ENCODE data around the gene PRRT3.

Gene PRRT3

DNA sequence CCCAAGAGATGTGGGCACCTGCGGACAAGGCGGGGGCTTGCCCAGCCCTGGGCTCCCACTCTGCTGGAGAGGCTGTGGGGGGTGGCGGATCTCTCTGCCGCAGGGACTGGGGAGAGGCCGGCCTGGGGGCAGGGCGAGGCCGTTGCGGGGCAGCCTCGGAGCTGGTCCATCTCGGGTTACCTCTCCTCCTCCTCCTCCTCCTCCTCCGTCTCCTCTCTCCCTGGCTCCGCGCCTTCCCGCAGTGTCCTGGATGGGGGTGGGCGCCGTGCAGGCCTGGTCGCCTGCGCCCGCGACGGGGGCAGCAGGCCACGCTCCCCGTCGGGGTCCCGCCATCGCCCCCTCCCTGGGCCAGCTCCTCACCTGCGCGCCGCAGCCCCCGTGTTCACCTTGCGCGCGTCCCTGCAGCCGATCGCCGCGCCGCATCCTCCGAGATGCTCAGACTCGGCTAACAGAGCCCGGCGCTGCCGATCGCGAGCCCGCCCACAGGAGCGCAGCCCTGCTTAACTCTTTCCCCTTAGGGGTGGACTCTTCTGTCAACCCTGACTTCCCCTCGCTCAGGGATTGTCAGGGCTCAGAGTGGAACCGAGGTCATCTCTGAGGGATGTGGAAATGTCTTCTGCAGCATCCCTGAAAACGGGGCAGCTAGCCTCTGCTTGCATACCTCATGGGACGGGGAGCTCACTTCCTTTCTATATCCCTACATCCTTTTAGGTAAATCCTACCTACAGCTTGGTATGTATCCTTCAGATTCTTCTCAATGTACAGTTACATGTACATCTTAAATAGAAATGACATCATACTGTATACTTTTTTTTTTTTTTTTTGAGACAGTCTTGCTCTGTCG, at the start of gene PRRT3:
PRRT3 (minus strand) TSS at position 447 of the 844 bp plus-strand sequence. CDS start 2,293 bp downstream, outside the sequence.
- TF ChIP-seq GATA3 (IDR thresholded peaks at IDR 0.05; ENCODE audit: low read depth, low read length): no peak
- no peak for TF ChIP-seq GATA2 (IDR thresholded peaks at IDR 0.05; ENCODE audit: low read depth, low read length)

DNA sequence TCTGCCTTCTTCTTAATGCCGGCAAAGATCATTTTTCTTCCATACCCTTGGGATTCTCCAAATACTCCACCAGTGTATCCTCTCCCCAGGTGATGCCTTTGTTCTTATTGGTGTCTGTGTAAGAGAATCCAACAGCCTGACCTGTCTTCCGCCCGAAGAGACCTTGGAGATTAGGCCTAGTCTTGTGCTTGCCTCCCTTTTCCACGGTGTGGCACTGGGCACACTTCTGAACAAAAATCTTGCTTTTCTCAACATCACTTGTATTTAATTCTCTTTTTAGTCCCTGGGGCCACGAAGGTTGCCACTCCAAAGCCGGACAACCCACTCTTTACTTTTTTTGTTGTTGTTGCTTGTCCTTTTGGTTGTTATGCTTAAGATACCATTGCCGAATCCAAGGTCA, 48.5 kb upstream of the PRRT3 start:
- TF ChIP-seq GATA2 (IDR thresholded peaks at IDR 0.05; ENCODE audit: low read depth, low read length): no peak
- no peak for TF ChIP-seq GATA3 (IDR thresholded peaks at IDR 0.05; ENCODE audit: low read depth, low read length)

DNA sequence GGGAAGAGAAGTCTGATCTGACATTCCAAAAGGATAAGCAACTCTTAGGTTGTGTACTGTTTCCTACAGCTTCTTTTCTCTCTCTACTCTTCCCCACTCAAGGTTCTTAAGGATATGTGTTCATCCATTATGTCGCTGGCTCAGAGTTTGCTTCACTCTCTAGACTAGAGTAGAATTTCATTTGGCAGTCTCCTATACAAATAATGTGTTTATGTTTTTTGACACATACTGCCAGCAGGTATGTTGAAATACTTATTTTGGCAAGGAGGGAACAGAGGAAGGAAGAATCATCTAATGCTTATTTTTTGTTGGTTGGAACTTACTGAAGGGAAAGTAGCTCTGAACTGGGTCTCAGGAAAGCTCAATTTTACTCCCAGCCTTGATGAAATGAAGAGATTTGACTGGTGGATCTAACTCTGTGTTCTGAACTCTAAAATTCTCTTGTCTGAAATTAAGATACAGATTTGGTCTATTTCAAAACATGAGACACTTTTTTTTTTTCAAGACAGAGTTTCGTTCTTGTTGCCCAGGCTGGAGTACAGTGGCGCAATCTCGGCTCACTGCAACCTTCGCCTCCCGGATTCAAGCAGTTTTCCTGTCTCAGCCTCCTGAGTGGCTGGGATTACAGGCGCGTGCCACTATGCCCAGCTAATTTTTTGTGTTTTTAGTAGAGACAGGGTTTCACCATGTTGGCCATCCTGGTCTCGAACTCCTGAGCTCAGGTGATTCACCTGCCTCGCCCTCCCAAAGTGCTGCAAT, 42.1 kb upstream of the PRRT3 start:
- TF ChIP-seq GATA3 (IDR thresholded peaks at IDR 0.05; ENCODE audit: low read depth, low read length) (no peak), GATA2 (IDR thresholded peaks at IDR 0.05; ENCODE audit: low read depth, low read length) (no peak)

DNA sequence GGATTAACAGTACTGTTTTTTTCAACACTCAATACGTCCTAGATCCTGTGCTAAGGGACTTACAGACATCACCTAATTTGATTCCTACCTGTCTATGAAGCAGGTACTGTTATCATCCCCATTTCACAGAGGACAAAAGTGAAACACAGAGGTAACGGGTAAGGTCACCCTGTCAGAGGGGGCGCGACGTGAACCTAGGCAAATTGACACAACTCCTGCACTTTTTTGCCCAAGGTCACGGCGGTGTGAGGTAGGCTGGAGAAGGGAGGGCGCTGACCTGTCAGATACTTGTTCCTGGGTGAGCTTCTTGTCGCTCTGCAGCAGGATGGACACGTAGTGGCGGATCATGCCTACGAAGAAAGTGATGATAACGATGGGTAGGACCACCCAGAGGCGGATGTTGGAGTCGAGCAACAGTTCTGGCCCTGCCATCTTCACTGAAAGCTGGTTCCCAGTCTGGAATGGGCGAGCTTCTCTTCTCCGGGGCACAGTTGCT, 34.1 kb upstream of the PRRT3 start:
- TF ChIP-seq GATA3 (IDR thresholded peaks at IDR 0.05; ENCODE audit: low read depth, low read length) (no peak), GATA2 (IDR thresholded peaks at IDR 0.05; ENCODE audit: low read depth, low read length) (no peak)

DNA sequence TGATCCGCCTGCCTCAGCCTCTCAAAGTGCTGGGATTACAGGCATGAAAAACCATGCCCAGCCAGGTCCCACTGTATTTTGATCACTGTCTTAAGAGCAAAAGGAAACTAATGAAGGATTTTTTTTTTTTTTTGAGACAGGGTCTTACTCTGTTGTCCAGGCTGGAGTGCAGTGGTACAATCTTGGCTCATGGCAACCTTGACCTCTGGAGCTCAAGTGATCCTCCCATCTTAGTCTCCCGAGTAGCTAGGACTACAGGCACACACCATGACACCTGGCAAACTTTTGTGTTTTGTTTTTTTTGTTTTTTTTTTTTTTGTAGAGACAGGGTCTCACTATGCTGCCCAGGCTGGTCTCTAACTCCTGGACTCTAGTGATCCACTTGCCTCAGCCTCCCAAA, 28.0 kb upstream of the PRRT3 start:
- TF ChIP-seq GATA2 (IDR thresholded peaks at IDR 0.05; ENCODE audit: low read depth, low read length) (no peak), GATA3 (IDR thresholded peaks at IDR 0.05; ENCODE audit: low read depth, low read length) (no peak)

DNA sequence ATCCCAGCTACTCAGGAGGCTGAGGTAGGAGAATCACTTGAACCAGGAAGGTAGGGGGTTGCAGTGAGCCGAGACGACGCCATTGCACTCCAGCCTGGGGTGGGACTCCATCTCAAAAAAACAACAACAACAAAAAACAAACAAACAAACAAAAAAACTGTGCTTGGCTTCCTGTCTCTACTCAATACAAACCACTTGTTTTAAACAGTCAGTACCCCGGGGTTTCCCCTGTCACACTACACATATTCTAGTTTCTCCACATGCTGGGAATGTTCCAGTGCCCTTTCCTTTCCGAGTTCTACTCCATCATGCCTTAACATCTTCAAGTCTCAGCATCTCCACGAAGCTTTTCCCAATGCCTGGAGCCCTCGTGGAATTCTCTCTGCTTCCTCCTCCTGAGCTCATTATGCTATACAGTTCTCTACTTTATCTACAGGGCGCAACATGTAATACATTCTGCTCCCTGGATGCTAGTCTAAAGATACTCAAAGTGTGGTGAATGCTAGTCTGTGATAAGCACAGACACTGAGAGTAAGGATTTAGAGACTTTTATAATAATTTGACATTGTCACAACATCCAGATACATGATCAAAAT, 26.6 kb upstream of the PRRT3 start:
- TF ChIP-seq GATA3 (IDR thresholded peaks at IDR 0.05; ENCODE audit: low read depth, low read length) (no peak), GATA2 (IDR thresholded peaks at IDR 0.05; ENCODE audit: low read depth, low read length) (no peak)

DNA sequence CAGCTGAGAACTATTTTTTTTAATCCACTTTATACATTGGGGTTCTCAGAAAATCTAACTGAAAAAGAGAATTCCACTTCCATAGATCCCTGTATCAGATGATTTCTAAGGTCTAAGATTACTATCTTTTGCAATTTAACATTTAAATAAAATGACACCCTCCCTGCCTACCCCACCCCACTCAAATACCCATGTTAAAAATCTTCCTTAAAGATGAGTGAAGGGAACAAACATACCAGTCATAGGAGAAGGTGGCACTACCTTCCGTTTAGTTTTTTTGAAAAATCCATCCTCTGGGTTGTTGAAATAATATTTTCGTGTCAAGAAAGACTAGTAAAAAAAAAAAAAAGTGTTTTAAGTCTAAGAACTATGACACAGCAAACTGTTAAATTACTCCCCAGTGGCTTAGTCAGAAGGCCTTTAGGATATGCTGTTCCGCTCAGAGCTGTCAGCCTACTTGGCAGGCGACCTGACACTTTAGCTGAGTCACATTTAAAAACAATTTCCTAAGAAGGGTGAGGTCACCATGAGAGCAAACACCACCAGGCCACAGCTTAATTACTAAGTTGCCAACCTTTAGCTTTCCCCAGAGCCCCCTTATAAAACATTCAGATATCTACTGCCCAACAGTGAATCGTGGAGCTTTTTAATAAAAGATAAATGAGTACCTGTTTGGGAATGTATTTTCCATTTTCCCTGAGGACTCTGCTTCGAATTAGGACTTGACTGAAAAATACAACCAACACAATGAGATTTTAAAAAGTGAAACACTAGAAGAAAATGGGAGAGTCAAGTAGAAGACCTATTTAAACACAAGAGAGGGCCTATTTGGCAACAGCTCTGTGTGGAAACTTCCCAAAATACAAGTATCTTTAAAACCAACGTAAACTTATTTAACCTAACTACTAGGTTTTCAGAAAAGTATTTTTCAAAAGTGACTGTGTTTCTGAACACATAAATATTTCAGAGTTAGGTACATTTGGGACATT, 24.8 kb upstream of the PRRT3 start:
- no peak for TF ChIP-seq GATA3 (IDR thresholded peaks at IDR 0.05; ENCODE audit: low read depth, low read length)
- no peak for TF ChIP-seq GATA2 (IDR thresholded peaks at IDR 0.05; ENCODE audit: low read depth, low read length)

DNA sequence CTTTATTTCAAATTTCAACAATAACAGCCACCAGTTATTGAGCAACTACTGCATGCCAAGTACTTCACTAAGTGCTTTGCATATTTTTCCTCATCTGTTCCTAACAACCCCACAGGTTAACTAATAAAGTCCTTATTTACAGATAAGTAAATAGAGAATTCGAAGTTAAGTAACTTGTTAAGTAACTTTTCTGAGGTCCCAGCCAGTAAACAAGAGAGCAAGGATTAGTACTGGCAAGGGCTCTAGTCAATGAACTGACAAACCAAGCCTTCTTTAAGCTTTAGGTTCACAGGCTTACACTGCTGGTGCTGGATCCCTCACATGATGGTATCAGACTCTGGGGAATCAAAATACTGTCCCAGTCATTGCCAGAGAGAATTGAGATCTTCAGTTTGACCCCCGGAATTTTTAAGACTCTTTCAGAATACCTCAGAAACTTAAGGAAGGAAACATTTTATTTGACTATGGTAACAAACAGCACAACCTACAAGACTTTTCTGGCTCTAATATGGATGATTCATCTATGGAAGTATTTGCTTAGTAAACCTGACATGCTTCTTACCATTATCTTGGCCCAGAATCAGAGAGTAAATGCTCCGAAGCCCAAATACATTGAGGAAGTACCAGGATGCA, 17.9 kb upstream of the PRRT3 start:
- TF ChIP-seq GATA3 (IDR thresholded peaks at IDR 0.05; ENCODE audit: low read depth, low read length) (no peak), GATA2 (IDR thresholded peaks at IDR 0.05; ENCODE audit: low read depth, low read length) (no peak)

DNA sequence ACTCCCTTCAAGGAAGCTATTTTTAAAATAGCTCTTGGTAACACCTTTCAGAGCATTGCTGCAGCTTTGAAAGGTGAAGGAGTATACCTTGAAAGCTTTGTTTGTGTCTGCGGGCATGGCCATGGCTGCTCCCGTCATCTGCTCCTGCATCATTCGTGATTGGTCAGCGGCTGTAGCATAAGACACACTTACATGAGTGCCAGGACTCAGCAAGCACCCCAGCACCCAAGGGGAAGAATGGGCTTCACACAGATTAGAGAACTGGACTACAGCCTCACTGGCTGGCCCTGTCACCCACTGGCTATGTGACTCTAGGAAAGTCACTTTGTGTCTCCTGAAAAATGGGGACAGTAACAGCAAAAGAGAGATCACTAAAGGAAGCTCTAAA, 17.4 kb upstream of the PRRT3 start:
- TF ChIP-seq GATA3 (IDR thresholded peaks at IDR 0.05; ENCODE audit: low read depth, low read length): no peak
- no peak for TF ChIP-seq GATA2 (IDR thresholded peaks at IDR 0.05; ENCODE audit: low read depth, low read length)

DNA sequence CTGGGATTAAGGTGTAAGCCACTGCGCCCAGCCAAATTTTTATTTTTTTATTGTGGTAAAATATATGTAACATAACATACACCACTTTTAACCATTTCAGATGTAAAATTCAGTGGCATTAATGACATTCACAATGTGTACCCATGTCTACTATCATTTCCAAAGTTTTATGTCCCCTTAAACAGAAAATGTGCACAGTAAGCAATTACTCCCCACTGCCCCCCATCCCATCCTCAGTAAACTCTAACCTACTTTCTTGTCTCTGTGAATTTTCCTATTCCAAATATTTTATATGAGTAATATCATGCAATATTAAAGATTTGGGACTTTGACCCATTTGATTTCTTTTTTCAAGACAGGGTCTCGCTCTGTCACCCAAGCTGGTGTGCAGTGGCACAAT, 14.6 kb upstream of the PRRT3 start:
- TF ChIP-seq GATA2 (IDR thresholded peaks at IDR 0.05; ENCODE audit: low read depth, low read length) (no peak), GATA3 (IDR thresholded peaks at IDR 0.05; ENCODE audit: low read depth, low read length) (no peak)

DNA sequence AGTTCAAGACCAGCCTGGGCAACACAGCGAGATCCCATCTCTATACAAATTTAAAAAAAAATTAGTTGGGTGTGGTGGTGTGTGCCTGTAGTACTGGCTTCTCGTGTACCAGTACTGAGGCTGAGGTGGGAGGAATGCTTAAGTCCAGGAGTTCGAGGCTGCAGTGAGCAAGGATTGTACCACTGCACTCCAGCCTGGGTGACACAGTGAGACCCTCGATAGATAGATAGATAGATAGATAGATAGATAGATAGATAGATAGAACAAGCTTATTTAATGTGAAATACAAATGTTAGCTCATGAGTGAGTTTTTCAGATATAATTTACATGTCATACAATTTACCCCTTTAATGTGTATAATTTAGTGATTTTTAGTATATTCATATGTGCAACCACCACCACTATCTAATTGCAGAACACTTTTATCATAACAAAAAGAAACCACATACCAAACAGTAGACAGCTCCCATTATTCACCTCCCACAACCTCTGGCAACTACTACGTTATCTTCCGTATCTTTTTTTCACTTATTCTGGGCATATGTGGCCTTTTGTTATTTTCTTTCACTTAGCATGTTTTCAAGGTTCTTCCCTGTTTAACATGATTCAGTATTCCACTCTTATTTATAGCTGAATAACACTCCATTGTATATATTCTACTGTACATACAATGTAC, 13.1 kb upstream of the PRRT3 start:
- TF ChIP-seq GATA3 (IDR thresholded peaks at IDR 0.05; ENCODE audit: low read depth, low read length) (no peak), GATA2 (IDR thresholded peaks at IDR 0.05; ENCODE audit: low read depth, low read length) (no peak)

DNA sequence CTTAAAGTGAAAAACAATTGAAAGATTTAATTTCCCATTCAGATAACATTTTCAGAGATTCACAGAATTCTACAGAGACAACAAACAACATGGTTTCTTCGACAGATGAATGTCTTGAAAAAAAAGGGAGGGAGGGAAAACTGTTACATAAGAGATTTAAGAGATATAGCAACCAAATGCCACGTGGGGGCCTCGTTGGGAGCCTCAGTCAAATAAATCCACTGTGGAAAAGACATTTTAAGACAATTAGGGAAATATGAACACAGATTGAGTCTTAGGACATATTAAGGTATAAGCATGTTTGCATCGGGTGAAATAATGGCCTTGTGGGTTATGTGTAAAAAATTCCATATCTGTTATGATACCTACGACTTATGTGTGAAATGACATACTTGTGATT, 5.0 kb upstream of the PRRT3 start:
- TF ChIP-seq GATA2 (IDR thresholded peaks at IDR 0.05; ENCODE audit: low read depth, low read length): no peak
- TF ChIP-seq GATA3 (IDR thresholded peaks at IDR 0.05; ENCODE audit: low read depth, low read length): no peak
